Colonic mucosa (tissue), 4 donors: ENCODE measurements around the gene GATA2. TPM values are rescaled to one million over a fixed set of nuclear protein-coding genes. Genes with fewer than 3 reads are reported as not detected.

Experiments used
- DNase-seq: peaks from one replicate; pipeline ENCODE4 v3.0.0-alpha.2; 2020
- H3K27ac ChIP-seq: fragments of 200-600 bp; one replicate; pipeline ENCODE4 v1.8.0; 2021
- H3K27me3 ChIP-seq: fragments of 200-600 bp; one replicate; pipeline ENCODE4 v1.8.0; 2021
- H3K36me3 ChIP-seq: fragments of 200-600 bp; one replicate; pipeline ENCODE4 v1.8.0; 2021
- H3K4me1 ChIP-seq: fragments of 200-600 bp; one replicate; pipeline ENCODE4 v1.8.0; 2021; ENCODE audit warnings: mild to moderate bottlenecking
- H3K4me3 ChIP-seq: fragments of 200-600 bp; one replicate; pipeline ENCODE4 v1.8.0; 2021
- H3K9ac ChIP-seq, 2 donors: one replicate each; pipeline ENCODE4 v1.7.0; 2013; ENCODE audit warnings: control low read depth in 2 of 2, low read depth in 2 of 2, low read length in 2 of 2
- H3K9me3 ChIP-seq: fragments of 200-600 bp; one replicate; pipeline ENCODE4 v1.8.0; 2021
- CTCF ChIP-seq: fragments of 200-600 bp; IDR thresholded peaks from one replicate; pipeline ENCODE4 v1.8.0; 2022; ENCODE audit warnings: antibody characterized with exemption, mild to moderate bottlenecking
- intact Hi-C: fragments of 100-400 bp; cut with DNase I; formaldehyde crosslinking; loops from one replicate; pipeline ENCODE4 v1.14.1; 2022
- total RNA-seq, 2 donors: library from RNA; stranded (reverse); fragmentation: NEBNext Ultra II Directional in 1 of 2; extraction: Animal tissue kit (Norgen Biotek cat#: 25700) in 1 of 2; gene quantifications; one replicate each; pipeline ENCODE4 v1.2.1, GENCODE V29; 2021
- donor health status: healthy.
- donor health status: DM: no; HTN: no; CAD: no.
- donor health status: DM: no; HTN: no; CAD: no.

The GATA2 gene
- total RNA-seq, 2 donors from 2014 or later = 5.8 to 8.1 TPM

DNA sequence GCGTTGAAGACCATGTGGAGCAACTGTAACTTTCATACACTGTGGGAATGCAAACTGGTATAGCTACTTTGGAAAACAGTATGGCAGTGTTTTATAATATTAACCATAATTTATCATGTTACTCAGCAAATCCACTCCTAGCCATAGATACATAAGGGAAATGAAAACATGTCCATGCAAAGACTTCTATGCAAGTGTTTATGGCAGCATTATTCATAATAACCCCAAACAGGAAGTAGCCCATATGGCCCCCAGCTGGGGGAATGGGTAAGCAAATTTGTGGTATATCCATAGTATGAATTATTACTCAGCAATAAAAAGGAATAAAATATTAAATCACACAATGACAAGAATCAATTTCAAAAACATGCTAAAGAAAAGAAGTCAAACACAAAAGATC is 23.0 kb upstream of the GATA2 start:
- Histone ChIP-seq H3K27me3 (peaks cover 5% of the 10 kb centered on the region), H3K4me3 (no peak overlapping the region), H3K9ac (no peak overlapping the region), H3K27ac (no peak overlapping the region), H3K9me3 (no peaks in the 10 kb centered on the region), H3K4me1 (no peaks in the 10 kb centered on the region), H3K36me3 (no peaks in the 10 kb centered on the region)
- DNase-seq = no peak
- no peak for TF ChIP-seq CTCF
- intact Hi-C loops = no loop called here

DNA sequence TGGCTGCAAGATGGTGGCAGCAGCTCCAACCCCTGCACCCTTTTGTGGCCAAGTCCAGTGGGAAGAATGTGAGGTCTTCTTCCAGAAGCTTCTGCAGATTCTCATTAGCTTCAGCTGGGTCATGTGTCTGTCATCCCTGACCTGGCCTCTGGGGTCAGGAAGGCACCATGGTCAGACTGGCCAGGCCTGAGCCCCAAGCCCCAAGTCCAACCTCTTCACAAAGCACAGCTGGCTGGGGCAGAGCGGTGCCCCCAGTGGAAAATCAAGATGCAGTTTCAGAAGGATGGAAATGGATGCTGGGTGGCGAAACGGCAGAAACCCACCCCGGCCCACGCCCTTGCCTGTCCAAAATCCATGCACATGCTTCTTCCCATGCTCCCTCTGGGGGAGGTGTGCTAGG is 15.9 kb upstream of the GATA2 start:
- H3K4me1 ChIP-seq = no peaks in the 10 kb centered on the region
- intact Hi-C loops = no loop called here
- H3K27me3 ChIP-seq = no peaks in the 10 kb centered on the region
- H3K9me3 ChIP-seq = no peaks in the 10 kb centered on the region
- no peak overlapping the region for H3K4me3 ChIP-seq
- H3K36me3 ChIP-seq = no peaks in the 10 kb centered on the region
- DNase-seq = no peak
- no peak overlapping the region for H3K27ac ChIP-seq
- no peak for TF ChIP-seq CTCF
- no peak overlapping the region for H3K9ac ChIP-seq

DNA sequence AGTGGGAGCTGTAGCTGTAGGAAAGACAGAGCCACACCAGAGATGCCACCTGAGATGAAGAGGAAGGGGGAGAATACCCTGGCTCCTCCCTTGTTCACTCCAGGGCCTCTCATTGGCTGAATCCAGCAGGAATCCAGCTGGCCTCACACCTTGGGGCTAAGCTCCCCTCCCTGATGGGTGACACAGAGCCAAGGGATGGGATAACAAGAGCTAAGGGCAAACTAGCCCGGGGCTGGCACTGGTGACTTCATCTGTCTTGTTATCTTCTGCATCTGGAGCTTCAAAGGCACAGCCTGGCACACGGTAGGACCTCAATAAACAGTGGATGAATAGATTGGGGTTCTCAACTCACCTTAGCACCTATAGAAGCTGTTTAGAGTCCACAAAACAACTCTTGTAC is 13.8 kb upstream of the GATA2 start:
- intact Hi-C loops = no loop called here
- Histone ChIP-seq H3K36me3 (no peaks in the 10 kb centered on the region), H3K4me1 (no peaks in the 10 kb centered on the region), H3K9ac (no peak overlapping the region), H3K27ac (no peak overlapping the region), H3K27me3 (no peaks in the 10 kb centered on the region), H3K9me3 (no peaks in the 10 kb centered on the region), H3K4me3 (no peak overlapping the region)
- TF ChIP-seq CTCF = no peak
- no peak for DNase-seq

DNA sequence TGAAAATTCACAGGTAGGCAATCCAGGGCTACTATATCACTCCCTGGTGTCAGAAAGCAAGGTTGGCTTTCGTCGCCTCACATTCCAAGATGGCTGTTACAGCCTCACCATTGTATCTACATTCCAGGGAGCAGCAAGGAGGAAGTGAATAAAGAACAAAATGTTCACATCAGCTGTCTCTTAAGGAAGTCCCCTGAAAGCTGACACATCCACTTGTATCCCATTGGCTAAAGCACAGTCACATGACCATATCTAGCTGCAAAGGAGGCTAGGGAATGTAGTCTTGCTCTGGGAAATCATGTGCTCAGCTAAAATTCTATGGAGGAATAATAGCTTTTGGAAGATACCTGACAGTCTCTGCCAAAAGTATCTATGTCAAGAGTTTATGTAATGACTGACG is 12.8 kb upstream of the GATA2 start:
- TF ChIP-seq CTCF = no peak
- H3K4me3 ChIP-seq = no peak overlapping the region
- H3K9ac ChIP-seq = no peak overlapping the region
- H3K9me3 ChIP-seq = no peaks in the 10 kb centered on the region
- no peaks in the 10 kb centered on the region for H3K4me1 ChIP-seq
- DNase-seq = no peak
- intact Hi-C loops = no loop called here
- no peaks in the 10 kb centered on the region for H3K27me3 ChIP-seq
- H3K36me3 ChIP-seq = no peaks in the 10 kb centered on the region
- no peak overlapping the region for H3K27ac ChIP-seq

- no peak for TF ChIP-seq CTCF
- Histone ChIP-seq H3K4me3 (no peak overlapping the region), H3K9ac (no peak overlapping the region), H3K27me3 (no peaks in the 10 kb centered on the region), H3K9me3 (no peaks in the 10 kb centered on the region), H3K27ac (no peak overlapping the region), H3K4me1 (no peaks in the 10 kb centered on the region), H3K36me3 (no peaks in the 10 kb centered on the region)
- DNase-seq = no peak
- intact Hi-C loops = no loop called here
Measured at GRCh38 chr3:128504963-128505730, 12.1 kb upstream of the GATA2 start.
